GM21447 (cell line): ENCODE measurements around the gene SHISA4.

Experiments used
- ATAC-seq: cut with Tn5 transposase; IDR thresholded peaks from one replicate; pipeline ENCODE4 v1.9.1; 2021; ENCODE audit not compliant: unreplicated experiment

The SHISA4 gene

DNA sequence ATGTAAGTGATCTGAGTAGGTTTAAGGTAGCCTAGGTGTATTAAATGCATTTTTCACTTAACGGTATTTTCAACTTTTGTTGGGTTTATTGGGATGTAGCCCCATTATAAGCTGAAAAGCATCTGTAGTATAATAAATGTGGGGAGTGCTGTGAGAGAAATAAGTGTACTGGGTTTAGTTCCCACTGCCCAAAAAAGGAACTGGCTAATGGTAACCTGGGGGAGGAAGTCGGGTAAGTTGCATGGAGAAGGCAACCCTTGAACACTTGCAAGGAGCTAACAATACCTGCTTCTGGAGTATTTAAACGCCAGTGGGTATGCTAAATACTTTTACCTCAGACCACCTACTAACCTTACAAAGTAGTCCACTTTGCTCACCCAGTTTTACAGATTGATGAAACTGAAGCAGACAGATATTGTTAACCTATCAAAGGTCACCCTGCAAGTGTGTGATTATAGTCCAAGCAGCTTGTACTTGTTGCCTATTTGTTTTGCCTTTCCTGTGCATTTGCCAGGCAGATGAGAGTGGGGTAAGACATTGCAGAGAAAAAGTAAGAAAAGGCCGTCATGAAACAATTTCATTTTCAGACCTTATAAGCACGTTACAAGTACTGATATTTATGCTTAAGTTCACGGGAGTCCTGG is 7.6 kb upstream of the SHISA4 start:
- ATAC-seq = no peak

DNA sequence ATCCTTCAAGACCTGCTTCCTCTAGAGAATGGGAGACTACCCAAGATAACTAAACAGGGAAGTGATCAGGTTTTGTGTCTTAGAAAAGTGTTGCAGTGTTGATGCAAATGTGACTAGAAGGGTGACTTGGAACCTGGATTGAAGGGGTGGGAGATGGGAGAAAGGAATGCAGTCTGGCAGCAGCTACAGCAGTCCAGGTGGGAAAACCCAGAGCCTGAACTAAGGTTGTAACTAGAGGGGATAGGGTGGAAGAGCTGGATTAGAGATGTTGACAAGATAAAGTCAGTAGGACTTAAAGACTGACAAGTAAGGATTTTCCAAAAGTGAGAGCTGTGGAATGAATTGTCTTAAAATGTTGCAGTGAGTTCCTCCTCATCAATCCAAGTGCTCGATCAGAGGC is 7.1 kb upstream of the SHISA4 start:
- ATAC-seq = no peak

DNA sequence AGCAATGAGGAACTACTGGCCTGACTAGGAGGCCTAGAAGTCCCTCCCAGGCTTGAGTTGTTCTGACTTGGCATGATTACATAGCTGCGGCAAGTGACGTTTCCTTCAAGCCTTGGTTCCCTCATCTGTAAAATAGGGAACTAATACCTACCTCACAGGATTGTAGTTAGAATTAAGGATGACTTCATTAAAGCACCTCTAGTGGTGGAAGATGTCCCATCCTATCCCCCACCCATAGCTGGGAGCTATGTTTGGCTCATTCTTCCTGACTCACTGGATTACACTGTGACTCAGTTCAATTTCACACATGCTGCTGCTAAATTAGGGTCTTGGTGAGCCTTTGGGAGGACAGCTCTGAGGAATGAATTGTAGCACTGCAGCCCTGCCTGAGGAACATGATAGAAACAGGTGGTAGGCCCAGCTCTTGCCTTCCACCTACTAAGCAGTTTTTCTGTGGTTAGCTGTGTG is 6.0 kb upstream of the SHISA4 start:
- ATAC-seq = no peak

DNA sequence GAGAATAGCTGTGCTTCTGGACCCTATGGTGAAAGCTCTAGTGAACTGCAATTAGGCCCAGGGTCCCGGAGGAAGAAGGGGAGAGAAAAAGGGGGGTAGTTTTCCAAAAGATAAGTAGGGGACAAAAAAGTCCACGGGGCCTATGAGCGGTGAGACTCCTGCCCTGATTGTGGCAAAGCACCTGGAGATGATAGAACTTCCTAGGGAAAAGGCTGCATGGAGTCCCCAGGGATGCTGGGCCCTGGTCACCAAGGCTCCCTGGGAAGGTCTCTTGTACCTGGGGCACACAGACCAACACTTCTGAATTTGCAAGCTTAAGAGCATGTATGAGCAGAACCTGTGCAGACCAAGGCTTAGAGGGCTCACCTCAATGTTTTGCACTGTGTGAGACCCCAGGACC is 5.4 kb upstream of the SHISA4 start:
- ATAC-seq = no peak

DNA sequence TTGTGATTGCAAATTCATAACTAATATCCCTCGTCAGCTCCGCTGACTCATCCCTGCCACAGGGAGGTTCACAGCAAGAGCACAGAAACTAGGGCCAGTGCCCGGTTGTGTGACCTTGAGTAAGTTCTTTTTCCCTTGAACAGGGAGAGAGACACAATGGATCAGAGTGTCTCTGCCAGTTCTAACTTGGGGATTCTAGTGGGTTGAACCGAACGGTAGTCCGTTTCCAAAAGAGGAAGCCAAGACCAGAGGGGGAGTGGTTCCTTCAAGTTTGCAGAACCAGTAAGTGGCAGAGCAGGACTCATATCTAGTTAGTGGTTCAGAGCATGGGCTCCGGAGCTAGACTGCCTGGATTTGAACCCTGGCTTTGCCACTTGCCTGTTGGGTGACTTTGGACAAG is 4.9 kb upstream of the SHISA4 start:
- no peak for ATAC-seq

DNA sequence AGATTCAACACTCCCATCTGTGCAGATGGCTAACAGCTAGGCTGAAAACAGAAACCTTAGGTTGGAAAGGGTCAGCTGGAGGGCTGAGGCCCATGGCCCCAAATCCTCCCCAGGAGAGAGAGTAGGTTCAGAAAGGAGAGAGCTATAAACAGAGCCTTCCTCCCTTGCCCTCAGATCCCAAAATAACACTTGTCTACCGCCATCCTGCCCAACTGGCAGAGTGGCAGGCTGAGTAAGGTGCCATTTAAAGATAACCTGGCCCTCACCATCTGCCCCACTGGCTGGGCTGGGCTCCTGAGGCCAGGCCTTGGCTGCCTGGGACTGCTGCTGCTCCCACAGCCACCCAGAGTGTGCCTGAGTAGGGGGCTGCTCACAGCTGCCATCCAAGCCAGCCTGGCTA is 4.3 kb upstream of the SHISA4 start:
- no peak for ATAC-seq

DNA sequence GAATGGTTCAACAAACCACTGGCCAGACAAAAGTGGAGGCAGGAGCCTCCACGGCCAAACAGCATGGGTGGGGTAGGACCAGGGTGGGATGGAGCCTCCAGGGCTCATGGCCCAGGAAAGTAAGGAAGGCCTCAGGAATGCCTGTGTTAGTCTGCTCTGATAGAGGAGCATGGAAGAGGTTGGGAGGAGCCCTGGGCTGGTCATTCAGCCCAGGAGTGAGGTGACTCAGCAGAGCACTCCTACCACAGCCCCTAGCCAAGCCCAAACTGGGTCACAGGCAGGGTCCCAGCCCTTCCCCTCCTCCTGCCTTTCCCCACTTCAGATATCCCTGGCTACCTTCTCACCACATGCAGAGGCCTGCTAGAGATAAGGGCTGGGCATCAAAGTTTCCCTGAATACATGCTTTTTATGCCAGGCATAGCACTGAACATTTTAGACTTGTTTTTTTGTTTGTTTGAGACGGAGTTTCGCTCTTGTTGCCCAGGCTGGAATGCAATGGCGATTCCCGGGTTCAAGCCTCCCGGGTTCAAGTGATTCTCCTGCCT is 3.1 kb upstream of the SHISA4 start:
- no peak for ATAC-seq

DNA sequence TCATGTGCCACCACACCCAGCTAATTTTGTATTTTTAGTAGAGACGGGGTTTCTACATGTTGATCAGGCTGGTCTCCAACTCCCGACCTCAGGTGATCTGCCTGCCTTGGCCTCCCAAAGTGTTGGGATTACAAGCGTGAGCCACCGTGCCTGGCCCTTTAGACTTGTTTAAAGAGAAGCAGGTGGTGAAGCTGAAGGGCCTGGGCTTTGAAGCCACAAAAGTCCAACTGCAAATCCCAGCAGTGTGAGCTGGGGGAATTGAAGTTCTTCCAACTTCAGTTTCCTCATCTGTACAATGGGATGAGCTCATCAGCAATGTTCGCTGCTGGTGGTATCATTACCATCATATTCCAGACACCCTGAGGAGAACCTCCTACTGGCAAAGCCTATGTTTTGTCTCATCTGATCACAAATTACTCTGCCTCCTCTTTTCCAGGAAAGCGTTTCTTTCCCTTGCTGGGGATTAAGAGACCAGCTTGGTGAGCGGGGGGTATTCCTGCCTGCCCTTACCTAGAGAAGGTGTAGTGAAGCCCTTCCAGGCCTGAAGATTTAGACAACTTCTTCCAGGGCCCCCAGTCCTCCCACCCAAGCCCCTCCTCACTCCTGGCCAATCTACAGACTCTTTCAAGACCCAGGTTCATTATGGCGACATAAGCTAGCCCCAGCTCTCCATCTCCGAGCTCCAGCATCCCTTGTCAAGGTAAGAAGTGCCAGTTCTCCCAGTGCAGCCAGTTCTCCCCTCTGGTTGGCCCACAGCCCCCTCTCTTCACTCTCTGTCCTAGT is 2.4 kb upstream of the SHISA4 start:
- ATAC-seq = no peak

DNA sequence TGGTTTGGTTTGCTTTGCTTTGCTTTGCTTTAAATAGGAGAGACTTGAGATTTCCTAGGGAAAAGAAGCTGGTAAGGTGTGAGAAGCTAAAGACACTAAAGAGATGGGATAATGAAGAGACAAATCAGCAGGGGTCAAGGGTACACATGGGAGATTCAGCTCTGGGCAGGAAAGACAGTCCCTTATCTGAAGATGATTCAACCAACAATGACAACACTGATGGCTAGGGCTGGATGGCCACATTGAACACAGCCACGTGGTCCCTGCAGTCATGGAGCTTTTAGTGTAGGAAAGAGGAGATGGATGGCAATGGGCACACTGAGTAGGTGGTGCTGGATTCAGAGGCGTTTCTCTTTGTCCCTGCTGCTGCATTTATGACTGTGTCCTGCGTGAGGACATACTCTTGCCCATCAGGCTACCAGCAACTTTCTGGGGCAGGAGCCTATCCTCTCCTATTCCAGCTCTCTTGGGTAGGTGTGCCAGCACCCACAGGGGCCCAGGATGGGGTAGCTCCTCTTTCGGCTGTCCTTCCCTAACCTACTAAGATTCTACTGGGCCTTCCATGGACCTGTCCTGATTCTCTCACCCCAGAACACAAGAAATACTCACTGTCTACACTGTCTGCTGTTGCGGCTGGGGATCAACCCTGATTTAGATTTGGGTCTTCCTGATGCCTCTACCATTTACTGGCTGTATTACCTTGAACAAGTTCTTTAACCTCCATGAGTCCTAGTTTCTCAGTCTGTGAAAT is 1.4 kb upstream of the SHISA4 start:
- ATAC-seq = no peak

DNA sequence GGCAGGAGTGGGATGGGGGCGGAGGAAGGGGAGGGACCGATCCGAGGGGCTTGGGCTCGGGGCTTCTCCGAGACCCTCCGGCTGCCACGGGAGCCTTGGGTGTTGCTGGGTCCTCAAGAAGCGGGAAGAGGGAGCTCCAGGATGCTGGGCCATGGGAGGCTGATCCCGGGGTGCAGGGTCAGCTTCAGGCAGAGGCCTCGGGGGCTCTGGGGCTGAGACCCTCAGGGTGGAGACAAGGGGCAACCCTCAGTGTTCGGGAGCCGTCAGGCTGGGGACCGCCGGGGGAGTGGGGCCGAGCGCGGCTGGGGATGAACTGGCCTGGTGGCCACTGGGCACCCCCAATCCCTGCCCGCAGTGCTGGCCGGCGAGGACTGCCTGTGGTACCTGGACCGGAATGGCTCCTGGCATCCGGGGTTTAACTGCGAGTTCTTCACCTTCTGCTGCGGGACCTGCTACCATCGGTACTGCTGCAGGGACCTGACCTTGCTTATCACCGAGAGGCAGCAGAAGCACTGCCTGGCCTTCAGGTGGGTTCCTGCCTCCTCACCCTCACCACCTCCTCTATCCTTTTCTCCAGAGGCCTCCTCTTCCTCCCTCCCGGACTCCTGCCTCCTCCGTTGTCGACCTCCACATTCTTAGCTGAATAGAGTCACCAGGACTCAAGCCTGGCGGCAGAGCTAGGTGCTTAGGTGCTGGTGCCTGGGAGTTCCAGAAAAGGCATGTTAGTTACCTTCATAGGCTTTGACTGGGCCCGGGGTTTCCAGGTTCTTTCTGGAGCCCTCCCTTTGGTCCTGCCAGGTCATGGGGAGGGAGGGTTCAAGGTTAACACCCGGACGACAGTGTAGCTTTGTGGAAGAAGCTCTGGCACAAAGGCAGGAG is 631 bp downstream of the SHISA4 start:
- no peak for ATAC-seq

DNA sequence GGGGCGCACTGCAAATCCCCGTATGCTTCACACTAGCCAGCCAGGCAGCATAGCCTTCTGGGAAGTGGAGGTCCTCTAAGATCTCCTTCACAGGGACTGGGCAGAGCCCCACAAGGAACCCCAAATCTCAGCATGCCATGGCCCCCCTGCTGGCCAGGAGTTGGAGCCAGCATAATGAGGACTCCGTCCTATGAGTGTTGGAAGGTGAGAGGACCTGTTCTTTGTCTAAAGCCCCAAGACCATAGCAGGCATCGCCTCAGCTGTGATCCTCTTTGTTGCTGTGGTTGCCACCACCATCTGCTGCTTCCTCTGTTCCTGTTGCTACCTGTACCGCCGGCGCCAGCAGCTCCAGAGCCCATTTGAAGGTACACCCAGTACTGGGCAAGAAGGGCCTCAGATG is 1.5 kb downstream of the SHISA4 start:
- no peak for ATAC-seq

DNA sequence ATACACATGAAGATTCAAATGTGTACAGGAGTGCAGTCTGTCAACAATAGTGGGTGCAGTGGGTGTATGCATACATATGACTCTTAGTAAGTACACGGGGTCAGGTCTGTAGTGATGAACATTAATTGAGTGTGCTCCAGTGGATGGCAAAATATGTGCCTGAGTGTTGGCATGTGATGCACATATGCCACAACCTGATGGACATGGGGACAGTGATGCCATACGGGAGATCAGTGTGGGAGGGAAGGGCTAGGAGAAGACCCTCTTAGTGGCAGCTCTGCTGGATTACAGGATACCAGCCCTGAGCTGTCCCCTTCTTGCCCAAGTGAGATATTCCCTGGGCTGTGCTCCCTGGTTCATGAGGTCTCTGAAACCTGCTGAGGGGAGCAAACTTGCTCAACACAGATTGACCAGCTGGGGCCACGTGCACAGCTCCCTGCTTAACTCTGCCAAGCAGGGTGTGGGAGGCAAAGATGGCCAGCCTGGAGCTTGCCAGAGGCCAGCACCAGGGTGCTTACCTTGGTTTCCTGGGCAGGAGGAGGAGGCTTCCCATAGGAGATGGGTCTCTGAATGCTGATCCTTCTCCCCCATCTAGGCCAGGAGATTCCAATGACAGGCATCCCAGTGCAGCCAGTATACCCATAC is 2.2 kb downstream of the SHISA4 start:
- ATAC-seq = no peak

DNA sequence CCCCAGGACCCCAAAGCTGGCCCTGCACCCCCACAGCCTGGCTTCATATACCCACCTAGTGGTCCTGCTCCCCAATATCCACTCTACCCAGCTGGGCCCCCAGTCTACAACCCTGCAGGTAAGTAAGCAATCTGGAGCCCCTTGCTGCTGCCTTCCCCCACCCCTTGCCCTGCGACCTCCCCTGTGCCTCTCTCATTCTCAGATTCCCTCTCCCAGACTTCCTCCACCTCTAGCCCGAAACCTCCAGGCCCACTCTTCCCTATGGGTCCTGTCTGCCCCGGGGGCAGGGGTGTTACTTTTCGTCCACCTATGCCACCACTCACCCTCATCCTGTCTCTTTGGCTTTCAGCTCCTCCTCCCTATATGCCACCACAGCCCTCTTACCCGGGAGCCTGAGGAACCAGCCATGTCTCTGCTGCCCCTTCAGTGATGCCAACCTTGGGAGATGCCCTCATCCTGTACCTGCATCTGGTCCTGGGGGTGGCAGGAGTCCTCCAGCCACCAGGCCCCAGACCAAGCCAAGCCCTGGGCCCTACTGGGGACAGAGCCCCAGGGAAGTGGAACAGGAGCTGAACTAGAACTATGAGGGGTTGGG is 2.9 kb downstream of the SHISA4 start:
- ATAC-seq = no peak

DNA sequence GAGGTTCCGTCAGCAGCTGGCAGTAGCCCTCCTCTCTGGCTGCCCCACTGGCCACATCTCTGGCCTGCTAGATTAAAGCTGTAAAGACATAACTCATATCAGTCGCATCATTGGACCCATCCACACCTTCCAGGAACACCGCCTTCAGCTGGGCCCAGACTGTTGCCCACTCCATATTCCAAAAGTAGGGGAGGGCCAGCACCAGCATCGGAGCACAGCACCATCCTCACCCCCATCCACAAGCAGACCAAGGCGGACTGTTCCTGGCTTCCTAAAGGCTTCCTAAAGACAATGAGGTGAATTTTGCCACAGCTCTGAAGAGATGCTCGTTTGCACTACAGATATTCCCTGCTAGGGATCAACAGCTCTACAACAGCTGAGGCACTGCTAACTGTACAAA is 3.5 kb downstream of the SHISA4 start:
- ATAC-seq = no peak

DNA sequence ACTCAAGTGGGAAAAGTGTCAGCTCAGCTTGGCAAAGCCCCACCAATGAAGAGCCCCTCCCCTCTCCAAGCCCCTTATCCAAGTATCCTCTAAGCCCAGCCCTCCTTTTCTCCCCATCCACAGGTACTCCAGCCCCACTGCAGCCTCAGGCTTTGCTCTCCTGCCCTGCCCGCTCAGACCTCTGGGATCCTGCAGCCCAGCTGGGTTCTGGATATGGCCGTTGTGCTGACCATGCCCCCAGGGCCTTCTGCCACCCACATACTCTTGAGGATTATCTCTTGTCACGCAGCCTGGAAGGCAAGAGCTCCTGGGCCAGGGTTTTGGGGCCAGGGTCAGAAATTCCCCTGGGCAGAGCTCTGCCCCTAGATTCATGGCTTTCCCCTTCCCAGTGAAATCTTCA is 4.7 kb downstream of the SHISA4 start:
- no peak for ATAC-seq

DNA sequence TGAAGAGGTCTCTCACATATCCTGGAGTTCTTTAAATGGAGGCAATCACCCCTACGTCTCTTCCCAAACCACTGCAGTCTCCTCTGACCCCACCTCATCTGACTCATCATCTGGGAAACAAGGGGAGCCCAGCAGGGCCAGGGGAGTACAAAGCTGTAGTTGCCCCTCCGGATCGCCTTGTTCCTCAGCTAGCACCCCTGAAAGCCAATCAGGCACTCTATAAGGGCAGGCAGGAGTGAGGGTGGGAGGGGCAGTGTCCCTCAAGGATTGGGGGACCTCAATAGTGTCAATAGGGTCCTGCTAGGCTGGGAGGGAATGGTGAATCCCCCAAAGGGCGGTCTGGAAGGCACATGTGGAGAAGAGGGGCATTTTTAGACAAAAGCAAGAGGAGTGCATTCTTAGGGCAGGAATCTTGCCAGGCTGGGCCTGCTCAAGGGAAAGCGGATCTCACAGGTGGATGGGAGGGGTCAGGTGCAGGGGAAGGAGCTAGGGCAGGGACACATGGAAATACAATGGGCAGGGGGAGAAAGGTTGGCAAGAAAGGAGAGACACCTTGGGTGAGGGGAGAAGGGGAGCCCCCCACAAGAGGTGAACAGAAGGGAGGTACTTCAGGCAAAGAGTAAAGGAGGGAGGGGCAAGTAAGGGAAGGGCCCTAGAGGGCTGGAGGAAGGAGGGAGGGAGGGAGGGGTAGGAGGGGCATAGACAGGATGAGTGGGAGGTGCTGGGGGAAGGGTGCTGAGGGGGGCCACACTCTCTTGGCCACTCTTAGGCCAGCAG is 5.8 kb downstream of the SHISA4 start:
- ATAC-seq = no peak

DNA sequence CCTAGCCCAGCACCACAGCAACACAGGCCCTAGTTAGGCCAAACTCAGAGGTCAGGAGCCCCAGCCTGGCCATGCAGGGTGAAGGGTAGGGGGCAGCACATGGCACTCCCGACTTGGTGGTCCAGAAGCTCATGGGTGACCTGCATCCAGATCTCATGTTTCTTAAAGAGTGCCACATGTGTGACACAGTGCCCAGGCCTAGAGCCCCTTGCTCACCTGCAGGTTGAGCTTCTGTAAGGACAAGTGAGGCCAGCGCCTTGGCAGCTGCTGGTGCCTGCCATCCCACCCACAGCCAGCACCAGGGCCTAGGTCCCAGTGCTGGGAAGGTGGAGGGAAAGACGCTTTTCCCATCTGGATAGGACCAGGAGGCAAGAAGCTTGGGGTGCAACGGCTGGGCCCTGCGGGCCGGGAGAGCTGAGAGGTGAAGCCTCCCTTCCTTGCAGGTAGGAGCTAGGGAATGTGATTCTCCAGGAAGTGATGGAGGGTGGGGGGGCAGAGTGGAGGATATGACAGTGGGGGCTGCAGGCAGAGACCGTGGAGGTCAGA is 6.5 kb downstream of the SHISA4 start:
- ATAC-seq = no peak

DNA sequence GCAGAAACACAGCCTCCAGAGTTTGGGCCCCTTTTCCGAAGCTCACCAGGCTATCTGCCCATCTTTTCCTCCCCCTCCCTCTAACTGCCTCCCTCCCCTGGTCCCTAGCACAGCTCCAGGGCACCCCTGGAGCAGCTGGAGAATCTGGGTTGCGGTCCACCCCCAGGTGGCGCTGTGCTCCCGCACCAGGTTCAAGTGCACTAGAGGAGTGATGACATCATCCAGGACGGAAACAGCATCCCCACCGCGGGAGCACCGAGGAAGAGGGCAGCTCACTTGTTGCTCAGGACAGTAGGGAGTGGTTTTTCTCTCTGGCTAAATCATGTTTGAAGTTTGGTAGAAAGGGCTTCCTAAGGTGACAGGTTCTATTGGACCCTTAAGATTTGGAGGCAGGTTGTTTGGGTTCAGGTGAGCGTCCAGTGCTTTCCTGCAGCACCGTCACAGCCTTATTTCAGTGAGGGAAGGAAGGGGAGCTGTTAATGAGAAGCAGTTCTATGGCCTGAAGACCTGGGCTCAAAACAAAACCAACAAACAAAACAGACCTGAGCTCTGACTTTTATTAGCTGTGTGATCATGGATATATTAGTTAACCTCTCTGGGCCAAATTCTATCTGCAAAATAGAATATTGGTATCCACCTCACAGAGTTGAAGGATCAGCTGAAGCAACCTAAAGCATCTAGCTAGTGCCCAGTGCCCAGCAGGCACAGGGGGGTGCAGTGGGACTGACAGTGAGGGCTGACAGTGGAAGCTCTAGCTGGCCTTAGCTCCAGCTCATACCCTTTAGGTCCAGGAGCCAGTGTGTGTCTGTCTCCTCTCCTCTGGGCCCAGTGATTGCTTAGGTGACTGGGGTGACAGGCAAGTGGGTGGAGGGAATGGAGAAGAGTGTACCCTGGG is 7.5 kb downstream of the SHISA4 start:
- peak; percentile 87 for ATAC-seq
